Ishikawa (cell line): ENCODE measurements around the gene WDR54.

ENCODE experiments used
- CEBPB ChIP-seq: IDR thresholded peaks from 2 replicates; pipeline ENCODE4 v1.6.1; 2012
- EP300 ChIP-seq: IDR thresholded peaks from 2 replicates; pipeline ENCODE4 v1.6.1; 2012; ENCODE audit warnings: borderline replicate concordance
- MAX ChIP-seq: IDR thresholded peaks from 2 replicates; pipeline ENCODE4 v1.6.1; 2012
- NFIC ChIP-seq: IDR thresholded peaks from 2 replicates; pipeline ENCODE4 v1.6.1; 2012
- RAD21 ChIP-seq: IDR thresholded peaks from 2 replicates; pipeline ENCODE4 v1.6.1; 2012; ENCODE audit warnings: low read depth
- REST ChIP-seq: IDR thresholded peaks from 2 replicates; pipeline ENCODE4 v1.6.1; 2012; ENCODE audit warnings: low read depth, mild to moderate bottlenecking

- TF ChIP-seq EP300 = no peak
- no peak for TF ChIP-seq REST
- no peak for TF ChIP-seq RAD21
- TF ChIP-seq NFIC = no peak
- no peak for TF ChIP-seq MAX
- no peak for TF ChIP-seq CEBPB
These were observed 13.8 kb upstream of the WDR54 start for GRCh38 chr2:74407682-74408081.
